WTC11 (cell line): ENCODE results near the gene LOC128125822.

Experiments
- AR ChIP-seq: fragments of 250-450 bp; sonication (Bioruptor Pico); IDR thresholded peaks from 2 replicates; pipeline ENCODE4 v1.9.0; 2021; ENCODE audit warnings: mild to moderate bottlenecking
- CBFB ChIP-seq: sonication (generic); formaldehyde crosslinking; IDR thresholded peaks from 2 replicates; pipeline ENCODE4 v1.8.1; 2022; ENCODE audit warnings: mild to moderate bottlenecking, low read depth, missing genetic modification reagents
- CDX4 ChIP-seq: fragments of 250-450 bp; sonication (Bioruptor Pico); IDR thresholded peaks from 2 replicates; pipeline ENCODE4 v1.9.0; 2021; ENCODE audit warnings: moderate library complexity, mild to moderate bottlenecking, inconsistent platforms, borderline replicate concordance
- E2F1 ChIP-seq: sonication (generic); formaldehyde crosslinking; IDR thresholded peaks from 2 replicates; pipeline ENCODE4 v1.8.0; 2022; ENCODE audit warnings: mild to moderate bottlenecking, missing genetic modification reagents
- ERG ChIP-seq: fragments of 250-450 bp; sonication (Bioruptor Pico); IDR thresholded peaks from 2 replicates; pipeline ENCODE4 v1.8.0; 2021; ENCODE audit warnings: mild to moderate bottlenecking
- HMGA2 ChIP-seq: fragments of 250-450 bp; sonication (Bioruptor Pico); IDR thresholded peaks from 2 replicates; pipeline ENCODE4 v1.4.0; 2021; ENCODE audit warnings: mild to moderate bottlenecking, moderate library complexity
- HMGXB4 ChIP-seq: sonication (generic); formaldehyde crosslinking; IDR thresholded peaks from 2 replicates; pipeline ENCODE4 v1.8.1; 2023; ENCODE audit warnings: mild to moderate bottlenecking, moderate library complexity, missing genetic modification reagents
- MAX ChIP-seq: sonication (generic); formaldehyde crosslinking; IDR thresholded peaks from 2 replicates; pipeline ENCODE4 v1.8.0; 2022; ENCODE audit warnings: mild to moderate bottlenecking, missing genetic modification reagents
- SMAD4 ChIP-seq: sonication (generic); formaldehyde crosslinking; IDR thresholded peaks from 2 replicates; pipeline ENCODE4 v1.8.0; 2022; ENCODE audit warnings: mild to moderate bottlenecking, missing genetic modification reagents
- SOX15 ChIP-seq: fragments of 250-450 bp; sonication (Bioruptor Pico); IDR thresholded peaks from 2 replicates; pipeline ENCODE4 v1.9.0; 2021; ENCODE audit warnings: mild to moderate bottlenecking
- STAT6 ChIP-seq: sonication (generic); formaldehyde crosslinking; conservative IDR thresholded peaks from 2 replicates; pipeline ENCODE4 v1.8.1; 2023; ENCODE audit warnings: mild to moderate bottlenecking, low read depth, missing genetic modification reagents, moderate library complexity
- ZNF232 ChIP-seq: sonication (generic); formaldehyde crosslinking; IDR thresholded peaks from 2 replicates; pipeline ENCODE4 v1.8.0; 2022; ENCODE audit warnings: mild to moderate bottlenecking, missing genetic modification reagents
- ZNF396 ChIP-seq: fragments of 250-450 bp; sonication (Bioruptor Pico); IDR thresholded peaks from 2 replicates; pipeline ENCODE4 v1.8.0; 2021; ENCODE audit warnings: mild to moderate bottlenecking, moderate library complexity, borderline replicate concordance
- ZNF512 ChIP-seq: sonication (generic); formaldehyde crosslinking; IDR thresholded peaks from 2 replicates; pipeline ENCODE4 v1.8.1; 2022; ENCODE audit warnings: missing genetic modification reagents, borderline replicate concordance
- ZSCAN18 ChIP-seq: fragments of 250-450 bp; sonication (Bioruptor Pico); IDR thresholded peaks from 2 replicates; pipeline ENCODE4 v2.1.2; 2022; ENCODE audit warnings: mild to moderate bottlenecking, moderate library complexity

The LOC128125822 gene

GRCh38 chr6:63576147-63576772 lies 4.0 kb downstream of the LOC128125822 start (continued):
- TF ChIP-seq ZSCAN18, result no peak
- TF ChIP-seq ZNF512, result no peak
- TF ChIP-seq CDX4, result no peak
- TF ChIP-seq HMGA2 (CRISPR knock-in tag), result no peak
- no peak for TF ChIP-seq HMGXB4 (CRISPR knock-in tag)
- TF ChIP-seq SOX15 (CRISPR knock-in tag), result no peak
- no peak for TF ChIP-seq AR (CRISPR knock-in tag)
- no peak for TF ChIP-seq STAT6 (CRISPR knock-in tag)
- TF ChIP-seq E2F1 (CRISPR knock-in tag), result no peak
- TF ChIP-seq ZNF232 (CRISPR knock-in tag), result no peak
- no peak for TF ChIP-seq ZNF396
- no peak for TF ChIP-seq SMAD4
- TF ChIP-seq MAX, result no peak
- TF ChIP-seq ERG (CRISPR knock-in tag), result no peak
- TF ChIP-seq CBFB (CRISPR knock-in tag), result no peak
